Kidney epithelial cell (primary cell): ENCODE results near the gene ABCC4. TPM values are rescaled to one million over a fixed set of nuclear protein-coding genes. Genes with fewer than 3 reads are reported as not detected.

Experiments
- DNase-seq: peaks from one replicate; pipeline ENCODE4 v3.0.0-alpha.2; 2010; ENCODE audit warnings: low read depth
- H3K27me3 ChIP-seq: 2 replicates; pipeline ENCODE4 v1.6.0; 2011; ENCODE audit warnings: low read length; ENCODE audit not compliant: control insufficient read depth, insufficient read depth
- H3K36me3 ChIP-seq: 2 replicates; pipeline ENCODE4 v1.5.1; 2011; ENCODE audit warnings: low read length; ENCODE audit not compliant: control insufficient read depth, insufficient read depth
- H3K4me3 ChIP-seq: 2 replicates; pipeline ENCODE4 v1.5.1; 2011; ENCODE audit warnings: low read depth, mild to moderate bottlenecking, control low read depth, low read length
- total RNA-seq: library from RNA; depleted of rRNA; stranded (reverse); fragments of >200 nt; gene quantifications from 2 replicates; pipeline ENCODE4 v1.2.3, GENCODE V29; 2015
- TF ChIP-seq, protein P1 (sequence below): IDR thresholded peaks from 2 replicates; pipeline ENCODE4 v1.5.1; 2011; ENCODE audit warnings: mild to moderate bottlenecking, moderate library complexity, low read length, control low read depth, inconsistent platforms; ENCODE audit not compliant: insufficient read depth, poor library complexity, severe bottlenecking

The ABCC4 gene
- total RNA-seq, 1 donor from 2014 or later = 17.3 TPM

DNA sequence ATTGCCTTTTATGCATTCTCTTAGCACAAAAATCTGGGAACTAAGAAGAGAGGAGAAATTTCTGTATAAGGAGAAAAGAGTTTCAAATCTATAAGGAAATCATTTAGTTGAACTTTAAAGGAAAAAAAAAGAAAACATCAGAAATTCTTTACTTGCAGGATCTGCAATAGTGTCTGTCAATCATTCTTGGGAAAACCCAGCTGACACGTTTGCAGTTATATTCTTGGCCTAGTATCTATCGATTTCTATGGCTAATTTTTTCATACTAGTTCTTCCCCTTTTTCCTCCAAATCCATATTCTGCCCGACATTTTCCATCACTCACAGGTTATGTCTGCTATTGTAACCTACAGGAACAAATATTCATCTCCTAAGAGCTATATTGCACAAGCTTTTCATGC, 160.7 kb downstream of the ABCC4 start:
- no peak for DNase-seq
- TF ChIP-seq, protein P1, sequence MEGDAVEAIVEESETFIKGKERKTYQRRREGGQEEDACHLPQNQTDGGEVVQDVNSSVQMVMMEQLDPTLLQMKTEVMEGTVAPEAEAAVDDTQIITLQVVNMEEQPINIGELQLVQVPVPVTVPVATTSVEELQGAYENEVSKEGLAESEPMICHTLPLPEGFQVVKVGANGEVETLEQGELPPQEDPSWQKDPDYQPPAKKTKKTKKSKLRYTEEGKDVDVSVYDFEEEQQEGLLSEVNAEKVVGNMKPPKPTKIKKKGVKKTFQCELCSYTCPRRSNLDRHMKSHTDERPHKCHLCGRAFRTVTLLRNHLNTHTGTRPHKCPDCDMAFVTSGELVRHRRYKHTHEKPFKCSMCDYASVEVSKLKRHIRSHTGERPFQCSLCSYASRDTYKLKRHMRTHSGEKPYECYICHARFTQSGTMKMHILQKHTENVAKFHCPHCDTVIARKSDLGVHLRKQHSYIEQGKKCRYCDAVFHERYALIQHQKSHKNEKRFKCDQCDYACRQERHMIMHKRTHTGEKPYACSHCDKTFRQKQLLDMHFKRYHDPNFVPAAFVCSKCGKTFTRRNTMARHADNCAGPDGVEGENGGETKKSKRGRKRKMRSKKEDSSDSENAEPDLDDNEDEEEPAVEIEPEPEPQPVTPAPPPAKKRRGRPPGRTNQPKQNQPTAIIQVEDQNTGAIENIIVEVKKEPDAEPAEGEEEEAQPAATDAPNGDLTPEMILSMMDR = no peak

DNA sequence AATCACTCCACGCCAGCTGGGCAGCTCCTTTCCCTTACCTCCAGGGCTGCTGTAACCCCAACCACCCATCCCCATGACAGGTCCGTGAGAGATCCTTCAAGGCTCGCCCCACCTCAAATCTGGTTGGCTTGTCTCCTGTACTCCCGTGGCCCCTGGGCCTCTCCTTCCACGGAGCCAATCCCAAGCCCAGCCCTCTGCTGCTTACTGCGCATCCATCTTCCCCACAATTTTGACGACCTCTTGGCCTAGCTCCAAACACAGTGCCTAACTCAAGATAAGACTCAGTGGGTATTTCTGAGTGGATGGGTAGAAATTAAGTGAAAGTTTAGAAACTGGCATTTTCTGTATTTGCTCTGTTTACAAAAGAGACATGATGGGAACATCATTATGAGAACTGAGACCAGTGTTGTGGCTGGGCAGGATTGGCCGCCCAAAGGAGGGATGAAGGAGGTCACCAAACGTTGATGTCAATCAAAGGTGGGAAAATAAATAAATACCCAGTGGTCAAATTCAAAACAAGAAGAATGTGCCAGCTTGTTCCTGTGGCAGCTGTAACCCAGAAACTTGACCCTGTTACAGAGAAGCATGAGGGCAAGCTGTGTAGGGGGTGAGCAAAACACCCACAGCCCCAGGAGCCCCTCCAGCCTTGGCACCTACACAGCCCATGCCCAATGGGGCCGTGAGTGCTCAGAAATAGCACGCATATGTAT, 162.2 kb downstream of the ABCC4 start:
- no peak for DNase-seq
- TF ChIP-seq, protein P1 = no peak
- Histone ChIP-seq H3K4me3 (no peak overlapping the region), H3K36me3 (no peaks in the 10 kb centered on the region), H3K27me3 (no peaks in the 10 kb centered on the region)

More for the DNA sequence above, 160.7 kb downstream of the ABCC4 start:
- Histone ChIP-seq H3K27me3 (no peaks in the 10 kb centered on the region), H3K4me3 (no peak overlapping the region), H3K36me3 (no peaks in the 10 kb centered on the region)

DNA sequence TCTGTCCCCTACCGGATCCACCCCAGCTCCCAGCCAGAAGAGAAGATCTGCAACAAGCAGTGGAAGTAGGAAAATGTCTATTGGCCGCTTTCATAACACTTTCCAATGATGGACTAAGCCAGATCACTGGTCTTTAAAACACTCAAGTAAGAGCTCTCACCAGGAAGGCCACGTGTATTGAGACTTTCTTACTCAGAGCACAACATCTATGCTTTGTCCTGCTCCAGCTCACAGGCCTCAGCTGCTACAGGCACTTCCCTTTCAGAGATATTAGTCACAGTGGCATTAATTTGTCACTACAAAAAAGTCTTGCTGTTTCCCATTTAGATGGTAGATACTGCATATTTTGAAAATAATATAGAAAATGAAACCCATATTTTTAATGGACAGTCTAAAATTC, 164.2 kb downstream of the ABCC4 start:
- TF ChIP-seq, protein P1 = no peak
- Histone ChIP-seq H3K36me3 (no peaks in the 10 kb centered on the region), H3K4me3 (no peak overlapping the region), H3K27me3 (no peaks in the 10 kb centered on the region)
- peak; percentile 7 for DNase-seq

DNA sequence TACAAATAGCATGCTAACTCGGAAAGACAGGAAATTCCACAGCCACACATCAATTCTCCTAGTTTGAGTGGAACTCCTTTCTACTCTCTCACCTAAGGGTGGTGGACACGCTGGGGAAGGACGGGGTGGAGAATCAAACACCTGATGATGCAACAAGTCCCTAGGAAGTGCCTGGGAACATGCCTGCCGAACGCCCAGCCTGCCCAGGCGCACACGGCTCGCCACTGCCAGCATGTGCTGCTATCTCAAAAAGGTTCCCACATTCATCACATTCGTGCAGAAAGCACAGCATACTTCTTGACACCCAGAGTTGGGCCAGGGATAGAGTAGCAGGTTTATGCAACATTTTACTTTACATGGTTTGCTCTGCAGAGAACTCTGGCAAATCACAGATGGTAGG, 164.6 kb downstream of the ABCC4 start:
- DNase-seq = no peak
- no peaks in the 10 kb centered on the region for H3K36me3 ChIP-seq

DNA sequence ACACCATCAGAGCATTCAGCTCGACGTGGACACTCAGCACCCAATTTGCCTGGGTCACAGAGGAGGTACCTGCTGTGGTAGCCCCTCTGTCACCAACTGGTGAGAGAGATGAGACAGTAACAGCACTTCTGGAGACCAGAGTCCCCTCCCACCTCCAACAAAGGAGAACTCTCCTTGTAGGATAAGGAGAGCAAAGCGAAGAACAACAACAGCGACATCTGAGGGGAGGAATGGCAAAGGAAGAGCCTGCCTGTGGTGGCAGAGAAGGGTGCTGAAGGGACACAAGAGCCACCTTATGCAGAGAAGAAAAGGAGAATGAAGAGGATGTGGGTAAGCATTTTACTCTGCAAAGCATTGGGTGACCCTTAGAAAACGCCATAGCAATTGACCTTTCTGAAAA, 167.8 kb downstream of the ABCC4 start:
- TF ChIP-seq, protein P1 = no peak
- H3K36me3 ChIP-seq = no peaks in the 10 kb centered on the region
- H3K4me3 ChIP-seq = no peak overlapping the region
- DNase-seq = no peak
- no peaks in the 10 kb centered on the region for H3K27me3 ChIP-seq

More for the DNA sequence above, 164.6 kb downstream of the ABCC4 start:
- H3K4me3 ChIP-seq = no peak overlapping the region
- TF ChIP-seq, protein P1 = no peak
- no peaks in the 10 kb centered on the region for H3K27me3 ChIP-seq

DNA sequence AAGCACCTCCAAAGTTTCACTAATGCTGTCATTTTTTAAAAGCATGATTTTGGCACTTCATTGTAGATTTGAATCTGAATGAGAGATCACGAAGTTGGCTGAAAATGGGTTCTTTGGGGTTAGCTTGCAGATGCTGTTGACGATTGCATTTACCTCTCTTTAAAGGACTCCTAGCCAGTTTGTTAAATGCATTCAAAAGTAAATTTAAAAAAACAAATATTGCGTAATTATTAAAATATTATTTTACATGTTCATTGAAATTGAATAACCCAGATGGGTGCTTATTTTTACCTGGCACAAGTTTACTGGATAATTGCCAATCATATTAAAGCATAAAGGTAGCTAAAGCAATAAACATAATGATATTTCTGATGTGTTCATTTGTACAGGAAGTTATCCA, 172.2 kb downstream of the ABCC4 start:
- Histone ChIP-seq H3K36me3 (no peaks in the 10 kb centered on the region), H3K27me3 (no peaks in the 10 kb centered on the region), H3K4me3 (no peak overlapping the region)
- TF ChIP-seq, protein P1 = no peak
- DNase-seq = no peak
